Skeletal muscle satellite cell (primary cell): Measurements from ENCODE around the gene NPFFR2.
"Not testable (repeated sequence)": the region's sequence is repeated elsewhere in the genome, so short reads cannot be mapped to it uniquely, and the experiment has no call there.

Experiments
- H3K27me3 ChIP-seq: 2 replicates; pipeline ENCODE4 v1.7.0; 2013; ENCODE audit warnings: low read length; ENCODE audit not compliant: control insufficient read depth, insufficient read depth
- H3K36me3 ChIP-seq: 2 replicates; pipeline ENCODE4 v1.7.0; 2013; ENCODE audit warnings: mild to moderate bottlenecking, control low read depth, low read length; ENCODE audit not compliant: insufficient read depth
- H3K4me1 ChIP-seq: 2 replicates; pipeline ENCODE4 v1.7.0; 2013; ENCODE audit warnings: low read length; ENCODE audit not compliant: control insufficient read depth, insufficient read depth
- H3K4me2 ChIP-seq: 2 replicates; pipeline ENCODE4 v1.7.0; 2013; ENCODE audit warnings: mild to moderate bottlenecking, low read length
- H3K4me3 ChIP-seq: 2 replicates; pipeline ENCODE4 v1.7.0; 2013; ENCODE audit warnings: low read length
- H3K9ac ChIP-seq: 2 replicates; pipeline ENCODE4 v1.7.0; 2013; ENCODE audit warnings: mild to moderate bottlenecking, low read depth, low read length, moderate library complexity
- H3K9me3 ChIP-seq: replicated peaks from 2 replicates; pipeline ENCODE4 v1.7.0; 2013; ENCODE audit warnings: mild to moderate bottlenecking, control low read depth, low read length

Gene NPFFR2

DNA sequence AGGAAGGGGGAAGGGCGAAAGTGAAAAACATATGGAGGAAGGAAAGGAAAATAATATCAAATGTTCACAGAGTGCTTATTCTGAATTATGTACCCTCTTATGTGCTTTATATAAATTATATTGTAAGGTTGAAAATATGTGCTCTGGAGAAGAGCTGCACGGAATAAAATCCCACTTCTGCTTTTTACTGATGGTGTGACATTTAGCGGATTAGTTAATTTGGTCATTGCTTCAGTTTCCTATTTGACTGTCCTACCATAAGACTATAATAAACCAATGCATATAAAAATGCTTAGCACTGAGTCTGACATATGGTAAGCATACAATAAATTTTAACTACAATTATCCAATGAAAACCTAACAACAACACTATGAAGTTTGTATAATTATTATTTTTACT is 86.2 kb downstream of the NPFFR2 start:
- Histone ChIP-seq H3K9me3 (no peaks in the 10 kb centered on the region), H3K4me1 (no peaks in the 10 kb centered on the region), H3K27me3 (no peaks in the 10 kb centered on the region), H3K4me3 (no peak overlapping the region), H3K36me3 (no peaks in the 10 kb centered on the region), H3K4me2 (no peak overlapping the region), H3K9ac (no peak overlapping the region)

DNA sequence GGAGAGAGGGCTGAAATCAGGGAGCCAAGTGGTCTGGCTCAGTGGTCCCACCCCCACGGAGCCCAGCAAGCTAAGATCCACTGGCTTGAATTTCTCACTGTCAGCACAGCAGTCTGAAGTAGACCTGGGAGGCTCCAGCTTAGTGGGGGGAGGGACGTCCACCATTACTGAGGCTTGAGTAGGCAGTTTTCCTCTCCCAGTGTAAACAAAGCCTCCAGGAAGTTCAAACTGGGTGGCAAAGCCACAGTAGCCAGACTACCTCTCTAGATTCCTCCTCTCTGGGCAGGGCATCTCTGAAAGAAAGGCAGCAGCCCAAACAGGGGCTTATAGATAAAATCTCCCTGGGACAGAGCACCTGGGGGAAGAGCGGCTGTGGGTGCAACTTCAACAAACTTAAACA is 88.1 kb downstream of the NPFFR2 start:
- no peak overlapping the region for H3K9ac ChIP-seq
- no peaks in the 10 kb centered on the region for H3K36me3 ChIP-seq
- no peaks in the 10 kb centered on the region for H3K4me1 ChIP-seq
- no peak overlapping the region for H3K4me3 ChIP-seq
- H3K9me3 ChIP-seq = no peaks in the 10 kb centered on the region
- H3K27me3 ChIP-seq = no peaks in the 10 kb centered on the region
- no peak overlapping the region for H3K4me2 ChIP-seq

DNA sequence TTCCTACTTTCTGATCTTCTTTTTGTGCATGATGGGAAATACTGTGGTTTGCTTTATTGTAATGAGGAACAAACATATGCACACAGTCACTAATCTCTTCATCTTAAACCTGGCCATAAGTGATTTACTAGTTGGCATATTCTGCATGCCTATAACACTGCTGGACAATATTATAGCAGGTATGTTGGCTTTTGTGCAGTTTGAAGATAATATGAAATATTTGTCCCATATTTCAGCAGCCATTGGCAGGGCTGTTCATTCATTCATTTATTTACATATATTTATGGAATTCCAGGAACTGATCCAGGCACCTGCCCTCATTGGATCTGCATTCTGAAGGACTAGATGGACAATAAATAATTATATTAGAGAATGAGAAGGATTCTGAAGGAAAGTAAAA is 96.9 kb downstream of the NPFFR2 start:
- H3K4me3 ChIP-seq = no peak overlapping the region
- no peaks in the 10 kb centered on the region for H3K27me3 ChIP-seq
- H3K36me3 ChIP-seq = no peaks in the 10 kb centered on the region
- no peak overlapping the region for H3K9ac ChIP-seq
- no peaks in the 10 kb centered on the region for H3K4me1 ChIP-seq
- H3K9me3 ChIP-seq = no peaks in the 10 kb centered on the region
- H3K4me2 ChIP-seq = no peak overlapping the region

- no peaks in the 10 kb centered on the region for H3K27me3 ChIP-seq
- H3K4me3 ChIP-seq = no peak overlapping the region
- no peak overlapping the region for H3K4me2 ChIP-seq
- no peak overlapping the region for H3K9ac ChIP-seq
- no peaks in the 10 kb centered on the region for H3K4me1 ChIP-seq
- H3K36me3 ChIP-seq = no peaks in the 10 kb centered on the region
- H3K9me3 ChIP-seq = no peaks in the 10 kb centered on the region
Measured at GRCh38 chr4:72136429-72136828, 104.6 kb downstream of the NPFFR2 start.

DNA sequence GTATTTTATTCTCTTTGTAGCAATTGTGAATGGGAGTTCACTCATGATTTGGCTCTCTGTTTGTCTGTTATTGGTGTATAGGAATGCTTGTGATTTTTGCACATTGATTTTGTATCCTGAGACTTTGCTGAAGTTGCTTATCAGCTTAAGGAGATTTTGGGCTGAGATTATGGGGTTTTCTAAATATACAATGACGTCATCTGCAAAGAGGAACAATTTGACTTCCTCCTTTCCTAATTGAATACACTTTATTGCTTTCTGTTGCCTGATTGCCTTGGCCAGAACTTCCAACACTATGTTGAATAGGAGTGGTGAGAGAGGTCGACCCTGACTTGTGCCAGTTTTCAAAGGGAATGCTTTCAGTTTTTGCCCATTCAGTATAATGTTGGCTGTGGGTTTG is 108.2 kb downstream of the NPFFR2 start:
- H3K4me2 ChIP-seq, H3K4me3 ChIP-seq, H3K9me3 ChIP-seq, H3K36me3 ChIP-seq, H3K4me1 ChIP-seq, H3K9ac ChIP-seq, H3K27me3 ChIP-seq: not testable (repeated sequence)

- Histone ChIP-seq H3K9ac (no peak overlapping the region), H3K4me2 (no peak overlapping the region), H3K4me1 (no peaks in the 10 kb centered on the region), H3K36me3 (no peaks in the 10 kb centered on the region), H3K27me3 (no peaks in the 10 kb centered on the region), H3K4me3 (no peak overlapping the region), H3K9me3 (peaks cover 8% of the 10 kb centered on the region)
Measured at GRCh38 chr4:72144241-72144640, 112.4 kb downstream of the NPFFR2 start.

- Histone ChIP-seq H3K4me3 (no peak overlapping the region), H3K9ac (no peak overlapping the region), H3K36me3 (no peaks in the 10 kb centered on the region), H3K27me3 (no peaks in the 10 kb centered on the region), H3K4me1 (no peaks in the 10 kb centered on the region), H3K9me3 (no peaks in the 10 kb centered on the region), H3K4me2 (no peak overlapping the region)
Measured at GRCh38 chr4:72152731-72153130, 120.9 kb downstream of the NPFFR2 start.

GRCh38 chr4:72153634-72154033 is 121.8 kb downstream of the NPFFR2 start:
- not testable (repeated sequence) for H3K4me2 ChIP-seq, H3K4me3 ChIP-seq, H3K9ac ChIP-seq, H3K4me1 ChIP-seq, H3K36me3 ChIP-seq, H3K27me3 ChIP-seq, H3K9me3 ChIP-seq

DNA sequence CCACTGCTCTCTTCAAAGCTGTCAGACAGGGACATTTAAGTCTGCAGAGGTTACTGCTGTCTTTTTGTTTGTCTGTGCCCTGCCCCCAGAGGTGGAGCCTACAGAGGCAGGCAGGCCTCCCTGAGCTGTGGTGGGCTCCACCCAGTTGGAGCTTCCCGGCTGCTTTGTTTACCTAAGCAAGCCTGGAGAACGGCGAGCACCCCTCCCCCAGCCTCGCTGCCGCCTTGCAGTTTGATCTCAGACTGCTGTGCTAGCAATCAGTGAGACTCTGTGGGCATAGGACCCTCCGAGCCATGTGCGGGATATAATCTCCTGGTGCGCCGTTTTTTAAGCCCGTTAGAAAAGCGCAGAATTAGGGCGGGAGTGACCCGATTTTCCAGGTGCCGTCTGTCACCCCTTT is 137.5 kb downstream of the NPFFR2 start:
- not testable (repeated sequence) for H3K4me3 ChIP-seq, H3K4me2 ChIP-seq, H3K9ac ChIP-seq, H3K27me3 ChIP-seq, H3K4me1 ChIP-seq, H3K36me3 ChIP-seq, H3K9me3 ChIP-seq

DNA sequence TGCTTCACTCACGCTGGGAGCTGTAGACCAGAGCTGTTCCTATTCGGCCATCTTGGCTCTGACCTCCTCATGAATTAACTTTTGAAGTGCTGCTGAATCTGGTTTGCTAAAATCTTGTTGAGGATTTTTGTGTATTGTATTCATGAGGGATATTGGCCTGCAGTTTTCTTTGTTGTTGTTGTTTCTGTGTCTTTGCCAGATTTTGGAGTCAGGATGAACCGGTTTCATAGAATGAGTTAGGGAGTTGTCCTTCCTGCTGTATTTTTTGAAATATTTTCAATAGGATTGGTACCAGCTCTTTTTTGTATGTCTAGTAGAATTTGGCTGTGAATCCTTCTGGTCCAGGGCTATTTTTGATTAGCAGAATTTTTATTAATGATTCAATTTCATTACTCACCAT is 138.1 kb downstream of the NPFFR2 start:
- H3K27me3 ChIP-seq = no peaks in the 10 kb centered on the region

DNA sequence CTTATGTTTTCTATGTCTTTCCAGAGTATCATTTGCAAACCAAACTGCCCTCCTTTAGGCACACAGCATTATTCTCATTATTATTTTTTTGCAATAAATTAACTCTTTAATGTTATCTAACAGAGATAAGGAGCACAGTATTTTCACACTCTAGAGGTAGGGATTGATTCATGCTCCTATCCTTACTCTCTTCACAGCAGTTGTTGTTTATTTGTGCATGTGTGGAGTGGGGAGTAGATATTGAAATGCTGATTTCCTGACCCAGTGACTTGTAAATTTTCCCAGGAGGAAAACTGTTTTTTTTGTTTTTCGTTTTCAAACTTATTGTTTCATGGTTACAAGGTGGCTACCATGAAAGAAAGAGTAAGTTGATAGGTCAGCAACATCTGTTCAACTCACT is 140.0 kb downstream of the NPFFR2 start:
- H3K9me3 ChIP-seq = no peaks in the 10 kb centered on the region
- no peak overlapping the region for H3K4me2 ChIP-seq
- no peaks in the 10 kb centered on the region for H3K4me1 ChIP-seq
- no peaks in the 10 kb centered on the region for H3K27me3 ChIP-seq
- no peak overlapping the region for H3K4me3 ChIP-seq
- H3K36me3 ChIP-seq = no peaks in the 10 kb centered on the region
- H3K9ac ChIP-seq = no peak overlapping the region

More for the DNA sequence above, 138.1 kb downstream of the NPFFR2 start:
- no peak overlapping the region for H3K4me2 ChIP-seq
- no peak overlapping the region for H3K4me3 ChIP-seq
- no peaks in the 10 kb centered on the region for H3K4me1 ChIP-seq
- H3K9me3 ChIP-seq = no peaks in the 10 kb centered on the region
- H3K9ac ChIP-seq = no peak overlapping the region
- H3K36me3 ChIP-seq = no peaks in the 10 kb centered on the region

GRCh38 chr4:72179342-72179741 is 147.5 kb downstream of the NPFFR2 start:
- H3K27me3 ChIP-seq = no peaks in the 10 kb centered on the region
- H3K9me3 ChIP-seq = no peaks in the 10 kb centered on the region
- no peaks in the 10 kb centered on the region for H3K4me1 ChIP-seq

DNA sequence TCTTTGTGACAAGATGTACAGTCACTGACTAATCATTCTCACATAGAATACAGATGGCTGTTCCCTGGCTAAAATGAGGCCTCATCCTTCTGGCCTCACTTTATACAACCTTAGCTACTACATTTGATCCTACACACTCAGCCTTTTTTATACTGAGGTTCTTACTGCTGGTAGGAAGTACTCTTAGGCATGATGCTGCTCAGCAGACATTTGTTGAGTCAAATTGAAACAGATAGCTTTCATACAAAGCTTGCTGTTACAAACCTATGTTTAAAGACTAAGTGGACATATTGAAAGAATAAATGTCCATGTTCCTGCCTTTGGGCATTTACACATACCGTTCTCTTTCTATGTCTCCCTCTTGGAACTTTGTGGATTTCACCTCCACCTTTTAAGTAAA is 154.9 kb downstream of the NPFFR2 start:
- Histone ChIP-seq H3K9ac (no peak overlapping the region), H3K4me1 (no peaks in the 10 kb centered on the region), H3K27me3 (no peaks in the 10 kb centered on the region), H3K4me2 (no peak overlapping the region), H3K4me3 (no peak overlapping the region), H3K9me3 (no peaks in the 10 kb centered on the region), H3K36me3 (no peaks in the 10 kb centered on the region)

More at GRCh38 chr4:72179342-72179741, 147.5 kb downstream of the NPFFR2 start:
- no peaks in the 10 kb centered on the region for H3K36me3 ChIP-seq
- H3K9ac ChIP-seq = no peak overlapping the region
- no peak overlapping the region for H3K4me2 ChIP-seq
- H3K4me3 ChIP-seq = no peak overlapping the region
